Activated CD8-positive, alpha-beta T cell treated with anti-CD3 and anti-CD28 coated beads for 36 hours (primary cell): Measurements from ENCODE around the gene ID3. TPM values are rescaled to one million over a fixed set of nuclear protein-coding genes. Genes with fewer than 3 reads are reported as not detected.
A peak's percentile ranks its signal among the peaks of the same experiment; 100 is the strongest.

Experiments
- ATAC-seq: fragments of 200-7000 bp; cut with Tn5 transposase; one replicate; pipeline ENCODE4 v1.10.0; 2021; ENCODE audit warnings: mild to moderate bottlenecking, moderate library complexity
- CTCF ChIA-PET: fragments of 350-600 bp; sonication (Branson Sonifier 250); formaldehyde crosslinking; loops from one replicate; lab custom pipeline; 2021; ENCODE audit warnings: antibody characterized with exemption; lab: Charles Lee
- POLR2A ChIA-PET: fragments of 350-600 bp; sonication (Branson Sonifier 250); formaldehyde crosslinking; loops from one replicate; lab custom pipeline; 2021; ENCODE audit warnings: antibody characterized with exemption; lab: Charles Lee
- DNase-seq: peaks from one replicate; pipeline ENCODE4 v3.0.0-alpha.2; 2020
- H3K27ac Mint-ChIP-seq: one replicate; pipeline ENCODE4 v1.8.0; 2021; ENCODE audit warnings: mild to moderate bottlenecking, mixed read lengths
- H3K27me3 Mint-ChIP-seq: one replicate; pipeline ENCODE4 v1.8.0; 2021; ENCODE audit warnings: mixed read lengths
- H3K36me3 Mint-ChIP-seq: one replicate; pipeline ENCODE4 v1.8.0; 2021; ENCODE audit warnings: low read depth, mixed read lengths
- H3K4me1 Mint-ChIP-seq: one replicate; pipeline ENCODE4 v1.8.0; 2021; ENCODE audit warnings: low read depth, mixed read lengths
- H3K4me3 Mint-ChIP-seq: one replicate; pipeline ENCODE4 v1.8.0; 2021; ENCODE audit warnings: mild to moderate bottlenecking, moderate library complexity, mixed read lengths
- H3K9me3 Mint-ChIP-seq: one replicate; pipeline ENCODE4 v1.8.0; 2021; ENCODE audit warnings: mixed read lengths
- intact Hi-C: fragments of 100-400 bp; cut with micrococcal nuclease; formaldehyde crosslinking; loops from one replicate; pipeline ENCODE4 v1.10.0; 2022
- total RNA-seq, 2 experiments: library from RNA; stranded (reverse); gene quantifications; one replicate each; pipeline ENCODE4 v1.2.3, GENCODE V29; 2021
- TF ChIP-seq, protein P1 (sequence below): fragments of 200-600 bp; IDR thresholded peaks from one replicate; pipeline ENCODE4 v1.8.0; 2022; ENCODE audit warnings: antibody characterized with exemption, mild to moderate bottlenecking

The ID3 gene
- total RNA-seq, 2 experiments from 2014 or later, result 70.4 to 74.3 TPM

GRCh38 chr1:23554481-23555269 is 4.6 kb downstream of the ID3 start:
- POLR2A ChIA-PET, result interaction anchor here (0.7 to 4.2 kb wide), 22 partner anchors 10 to 143 kb away, joined by 3 to 43 read pairs (median 5); partner anchors contain the start of genes E2F2 and RPL11

DNA sequence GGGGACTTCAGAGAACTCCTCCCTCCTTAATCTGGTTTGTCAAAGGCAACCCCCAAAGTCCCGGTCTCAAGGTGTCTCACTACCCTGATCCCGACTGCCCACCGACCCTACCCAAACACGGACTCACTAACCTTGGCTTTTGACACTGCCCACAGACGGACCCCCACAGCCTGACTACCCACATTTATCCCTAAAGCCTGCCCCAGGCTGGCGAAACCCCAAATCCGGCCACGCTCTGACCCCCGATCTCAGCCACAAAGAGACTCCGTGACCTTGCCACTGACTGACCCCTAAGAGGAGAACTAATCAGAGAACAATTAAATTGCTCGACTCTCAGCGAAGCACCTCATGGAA is 5.2 kb downstream of the ID3 start:
- POLR2A ChIA-PET, result interaction anchor here (0.8 to 4.2 kb wide), 15 partner anchors 9 to 138 kb away, joined by 3 to 43 read pairs (median 7); partner anchors contain the start of genes E2F2 and RPL11
- no peaks in the 10 kb centered on the region for H3K9me3 Mint-ChIP-seq
- DNase-seq (no peak), ATAC-seq (no peak)
- no peaks in the 10 kb centered on the region for H3K27me3 Mint-ChIP-seq
- CTCF ChIA-PET, result interaction anchor here (0.9 to 19.3 kb wide), 15 partner anchors 9 to 137 kb away, joined by 3 to 927 read pairs (median 4); partner anchors contain the start of gene RPL11
- intact Hi-C loops, result no loop called here
- H3K4me3 Mint-ChIP-seq, result peak overlapping the region; percentile 79
- H3K36me3 Mint-ChIP-seq, result peaks cover 28% of the 10 kb centered on the region
- H3K4me1 Mint-ChIP-seq, result peaks cover 44% of the 10 kb centered on the region
- H3K27ac Mint-ChIP-seq, result peak overlapping the region; percentile 84
- TF ChIP-seq, protein P1, sequence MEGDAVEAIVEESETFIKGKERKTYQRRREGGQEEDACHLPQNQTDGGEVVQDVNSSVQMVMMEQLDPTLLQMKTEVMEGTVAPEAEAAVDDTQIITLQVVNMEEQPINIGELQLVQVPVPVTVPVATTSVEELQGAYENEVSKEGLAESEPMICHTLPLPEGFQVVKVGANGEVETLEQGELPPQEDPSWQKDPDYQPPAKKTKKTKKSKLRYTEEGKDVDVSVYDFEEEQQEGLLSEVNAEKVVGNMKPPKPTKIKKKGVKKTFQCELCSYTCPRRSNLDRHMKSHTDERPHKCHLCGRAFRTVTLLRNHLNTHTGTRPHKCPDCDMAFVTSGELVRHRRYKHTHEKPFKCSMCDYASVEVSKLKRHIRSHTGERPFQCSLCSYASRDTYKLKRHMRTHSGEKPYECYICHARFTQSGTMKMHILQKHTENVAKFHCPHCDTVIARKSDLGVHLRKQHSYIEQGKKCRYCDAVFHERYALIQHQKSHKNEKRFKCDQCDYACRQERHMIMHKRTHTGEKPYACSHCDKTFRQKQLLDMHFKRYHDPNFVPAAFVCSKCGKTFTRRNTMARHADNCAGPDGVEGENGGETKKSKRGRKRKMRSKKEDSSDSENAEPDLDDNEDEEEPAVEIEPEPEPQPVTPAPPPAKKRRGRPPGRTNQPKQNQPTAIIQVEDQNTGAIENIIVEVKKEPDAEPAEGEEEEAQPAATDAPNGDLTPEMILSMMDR, result no peak

More at GRCh38 chr1:23554481-23555269, 4.6 kb downstream of the ID3 start:
- TF ChIP-seq, protein P1, result no peak
- Mint-ChIP-seq H3K9me3 (no peaks in the 10 kb centered on the region), H3K4me1 (peaks cover 47% of the 10 kb centered on the region), H3K4me3 (peak overlapping the region; percentile 89), H3K27ac (peak overlapping the region; percentile 84), H3K27me3 (no peaks in the 10 kb centered on the region), H3K36me3 (peaks cover 28% of the 10 kb centered on the region)
- CTCF ChIA-PET, result interaction anchor here (0.5 to 19.3 kb wide), 21 partner anchors 9 to 110 kb away, joined by 3 to 927 read pairs (median 4); no protein-coding TSS in a partner anchor
- DNase-seq, result peak; percentile 85
- ATAC-seq, result peak; percentile 78
- intact Hi-C loops, result loop anchor here (5.0 kb wide), 1 partner anchor 38 kb away; no protein-coding TSS in a partner anchor

- DNase-seq (peak; percentile 44), ATAC-seq (no peak)
- intact Hi-C loops, result no loop called here
- ChIA-PET POLR2A (interaction anchor here (0.7 to 4.2 kb wide), 17 partner anchors 9 to 138 kb away, joined by 3 to 43 read pairs (median 6); partner anchors contain the start of genes E2F2 and RPL11), CTCF (interaction anchor here (0.9 to 19.3 kb wide), 10 partner anchors 8 to 138 kb away, joined by 3 to 927 read pairs (median 4); partner anchors contain the start of gene RPL11)
- TF ChIP-seq, protein P1, result no peak
- Mint-ChIP-seq H3K27me3 (no peaks in the 10 kb centered on the region), H3K27ac (peak overlapping the region; percentile 84), H3K36me3 (peaks cover 24% of the 10 kb centered on the region), H3K9me3 (no peaks in the 10 kb centered on the region), H3K4me3 (peak overlapping the region; percentile 79), H3K4me1 (peaks cover 44% of the 10 kb centered on the region)
These were observed 5.8 kb downstream of the ID3 start for GRCh38 chr1:23553231-23554126.

DNA sequence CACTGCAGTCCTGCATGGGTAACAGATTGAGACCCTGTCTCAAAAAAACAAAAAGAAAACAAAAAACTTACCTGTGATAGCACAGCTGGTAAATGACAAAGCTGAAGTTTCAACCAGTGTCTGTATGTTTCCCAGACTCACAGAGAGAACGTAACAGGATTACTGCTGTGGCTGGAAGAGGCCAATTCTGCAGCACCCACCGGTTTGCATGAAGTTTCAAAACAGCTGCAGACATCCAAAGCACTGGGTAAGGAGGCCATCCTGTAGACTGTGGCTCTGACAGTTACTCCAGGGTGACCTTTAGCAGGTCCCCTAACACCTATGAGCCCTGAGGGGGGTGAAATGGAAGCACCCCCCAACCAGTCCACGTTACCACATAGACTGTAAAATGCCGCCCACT is 7.5 kb downstream of the ID3 start:
- intact Hi-C loops, result no loop called here
- Mint-ChIP-seq H3K27me3 (no peaks in the 10 kb centered on the region), H3K36me3 (peaks cover 7% of the 10 kb centered on the region), H3K4me3 (no peak overlapping the region), H3K4me1 (peaks cover 36% of the 10 kb centered on the region), H3K9me3 (no peaks in the 10 kb centered on the region), H3K27ac (no peak overlapping the region)
- POLR2A ChIA-PET, result interaction anchor here (1.1 to 1.5 kb wide), 3 partner anchors 25 to 140 kb away, joined by 3 to 5 read pairs (median 4); partner anchors contain the start of gene RPL11
- CTCF ChIA-PET, result interaction anchor here (1.2 to 19.3 kb wide), 3 partner anchors 12 to 106 kb away, joined by 4 to 927 read pairs (median 14); no protein-coding TSS in a partner anchor
- DNase-seq (no peak), ATAC-seq (no peak)
- TF ChIP-seq, protein P1, result no peak
